Pancreas (tissue), 10 donors: Measurements from ENCODE around the gene DMC1. TPM values are rescaled to one million over a fixed set of nuclear protein-coding genes. Genes with fewer than 3 reads are reported as not detected.

Source experiments
- ATAC-seq, 4 donors: fragments of 200-7000 bp; cut with Tn5 transposase; one replicate each; pipeline versions ENCODE4 v1.8.0 to v1.9.1; 2020; ENCODE audit warnings: mild to moderate bottlenecking in 4 of 4, moderate library complexity in 4 of 4
- DNase-seq, 6 donors: peaks; one replicate each; pipeline ENCODE4 v3.0.0-alpha.2; 2020
- FAIRE-seq: peaks from 2 replicates; lab custom pipeline; 2012; peaks lifted over from hg19 to GRCh38; lab: Jason Lieb, UNC
- H3K27ac ChIP-seq, 4 donors: fragments of 200-600 bp; sonication (generic); 1 replicate in 3 of 4; 2 replicates in 1 of 4; pipeline versions ENCODE4 v1.5.0 to v1.8.0; 2020
- H3K27me3 ChIP-seq, 4 donors: fragments of 200-600 bp; one replicate each; pipeline ENCODE4 v1.8.0; 2021
- H3K36me3 ChIP-seq, 3 donors: fragments of 200-600 bp; sonication (generic) in 1 of 3; one replicate each; pipeline versions ENCODE4 v1.5.0 to v1.8.0; 2020 to 2021
- H3K4me1 ChIP-seq, 3 donors: fragments of 200-600 bp; one replicate each; pipeline ENCODE4 v1.8.0; 2021
- H3K4me3 ChIP-seq, 4 donors: fragments of 200-600 bp; sonication (generic) in 2 of 4; one replicate each; pipeline versions ENCODE4 v1.5.0 to v1.8.0; 2020 to 2021
- H3K9me3 ChIP-seq, 4 donors: fragments of 200-600 bp; one replicate each; pipeline ENCODE4 v1.8.0; 2021
- WGBS, 2 donors: extraction: QIAGEN DNeasy Blood & Tissue Kit; methylation state at CpG; one replicate each; pipeline ENCODE4 v1.1.7; 2013; 5-methylcytosine and 5-hydroxymethylcytosine counted together
- intact Hi-C, 3 donors: fragments of 100-400 bp; cut with DNase I; formaldehyde crosslinking; loops; one replicate each; pipeline versions ENCODE4 v1.11.1 to v1.14.2; 2022
- polyA plus RNA-seq, 2 donors: library from polyadenylated mRNA; stranded (reverse); fragments of 200-250 nt; gene quantifications; one replicate each; pipeline ENCODE4 v1.2.3, GENCODE V29; 2013
- total RNA-seq, 6 donors: library from RNA; stranded (reverse); fragmentation: NEBNext Ultra II Directional in 4 of 6; extraction: Animal tissue kit (Norgen Biotek cat#: 25700) in 4 of 6; gene quantifications; one replicate each; pipeline versions ENCODE4 v1.2.1 to v1.2.4, GENCODE V29; 2021 to 2023
- TF ChIP-seq, protein P1 (sequence below), 4 donors: fragments of 200-600 bp; sonication (generic) in 3 of 4; IDR thresholded peaks; one replicate each; pipeline versions ENCODE4 v1.5.0 to v1.8.0; 2021; ENCODE audit warnings: antibody characterized with exemption in 4 of 4
- donor health status: healthy with polysubstance abuse.
- donor health status: DM: no; HTN: no; CAD: no; lungs with moderate emphysema.
- donor health status: DM: no; HTN: no; CAD: no.
- donor health status: control.
- donor health status: control.
- donor health status: Bipolar disorder and iron deficiency.
- donor health status: DM: yes; HTN: yes; CAD: no.
- donor health status: DM: no; HTN: no; CAD: no.
- donor health status: DM: no; HTN: no; CAD: no.
- donor health status: DM: yes; HTN: yes; CAD: no.

DMC1 gene
- total and polyA plus RNA-seq, 8 donors: 0.14 to 0.28 (median 0.22) TPM; not detected in 4

DNA sequence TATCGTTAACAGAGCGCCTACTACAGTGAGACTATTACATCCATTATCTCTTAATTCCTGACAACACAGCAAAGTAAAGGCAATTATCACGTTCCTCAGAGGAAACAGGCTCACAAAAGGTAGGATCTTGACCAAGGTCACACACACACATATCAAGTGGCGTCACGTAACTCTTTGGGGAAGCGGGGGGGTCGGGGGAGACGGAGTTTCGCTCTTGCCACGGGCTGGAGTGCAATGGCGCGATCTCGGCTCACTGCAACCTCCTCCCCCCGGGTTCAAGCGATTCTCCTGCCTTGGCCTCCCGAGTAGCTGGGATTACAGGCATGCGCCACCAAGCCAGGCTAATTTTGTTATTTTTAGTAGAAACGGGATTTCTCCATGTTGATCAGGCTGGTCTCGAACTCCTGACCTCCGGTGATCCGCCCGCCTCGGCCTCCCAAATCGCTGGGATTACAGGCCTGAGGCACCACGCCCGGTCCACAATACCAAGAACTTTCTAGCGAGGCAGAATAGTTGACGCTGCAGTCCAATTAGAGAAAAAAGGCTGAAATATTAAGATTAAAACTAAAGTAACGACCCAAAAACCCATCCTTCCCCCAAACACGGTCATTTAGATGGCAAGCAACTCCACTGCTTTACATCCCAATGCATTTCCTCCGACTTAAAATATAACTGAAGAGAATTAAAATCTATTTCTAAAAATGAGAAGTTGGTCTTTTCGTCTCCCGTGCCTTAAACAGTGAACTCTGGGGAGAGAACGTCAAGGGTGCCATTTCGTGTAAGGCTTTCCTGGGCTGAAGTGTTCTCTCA, 65.0 kb downstream of the DMC1 start:
- Histone ChIP-seq H3K4me1 (peaks cover 21 to 29% (median 29%) of the 10 kb centered on the region in 3 donors), H3K4me3 (peak overlapping the region; percentile 62 to 74 (median 70)), H3K27ac (peak overlapping the region; percentile 98 to 100 (median 99)), H3K9me3 (no peaks in the 10 kb centered on the region), H3K36me3 (peaks cover 3 to 14% (median 4%) of the 10 kb centered on the region in 3 donors), H3K27me3 (no peaks in the 10 kb centered on the region)
- peak; percentile 24 to 50 (median 34) for ATAC-seq
- FAIRE-seq: no peak
- intact Hi-C loops: no loop called here
- TF ChIP-seq, protein P1, sequence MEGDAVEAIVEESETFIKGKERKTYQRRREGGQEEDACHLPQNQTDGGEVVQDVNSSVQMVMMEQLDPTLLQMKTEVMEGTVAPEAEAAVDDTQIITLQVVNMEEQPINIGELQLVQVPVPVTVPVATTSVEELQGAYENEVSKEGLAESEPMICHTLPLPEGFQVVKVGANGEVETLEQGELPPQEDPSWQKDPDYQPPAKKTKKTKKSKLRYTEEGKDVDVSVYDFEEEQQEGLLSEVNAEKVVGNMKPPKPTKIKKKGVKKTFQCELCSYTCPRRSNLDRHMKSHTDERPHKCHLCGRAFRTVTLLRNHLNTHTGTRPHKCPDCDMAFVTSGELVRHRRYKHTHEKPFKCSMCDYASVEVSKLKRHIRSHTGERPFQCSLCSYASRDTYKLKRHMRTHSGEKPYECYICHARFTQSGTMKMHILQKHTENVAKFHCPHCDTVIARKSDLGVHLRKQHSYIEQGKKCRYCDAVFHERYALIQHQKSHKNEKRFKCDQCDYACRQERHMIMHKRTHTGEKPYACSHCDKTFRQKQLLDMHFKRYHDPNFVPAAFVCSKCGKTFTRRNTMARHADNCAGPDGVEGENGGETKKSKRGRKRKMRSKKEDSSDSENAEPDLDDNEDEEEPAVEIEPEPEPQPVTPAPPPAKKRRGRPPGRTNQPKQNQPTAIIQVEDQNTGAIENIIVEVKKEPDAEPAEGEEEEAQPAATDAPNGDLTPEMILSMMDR (IDR thresholded peaks at IDR 0.05): no peak
- WGBS, 2 donors: 1% methylated on average over 35 of the region's 35 CpGs
- peak; percentile 61 to 72 (median 67) for DNase-seq

DNA sequence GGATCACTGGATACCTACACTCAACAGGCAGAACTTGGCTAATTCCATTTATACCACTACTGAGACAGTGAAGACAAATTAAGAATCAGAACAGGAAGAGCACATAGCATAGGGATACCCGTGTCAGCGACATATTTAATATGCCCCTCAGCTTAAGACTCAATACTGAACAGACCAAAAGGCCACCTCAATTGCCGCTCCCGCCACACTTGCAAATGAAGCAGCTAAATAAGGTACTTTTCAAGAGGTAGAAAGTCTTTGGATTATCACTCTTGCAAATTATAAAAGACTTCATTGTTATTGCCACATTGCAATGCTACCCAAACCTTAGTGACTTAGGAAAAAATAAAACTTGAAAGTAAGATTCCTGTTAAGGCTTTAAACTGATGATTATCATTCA, 67.0 kb downstream of the DMC1 start:
- peak overlapping the region in 1 of 4 donors; percentile 100 for H3K27ac ChIP-seq
- FAIRE-seq: no peak
- no peak for DNase-seq
- peak overlapping the region in 2 of 4 donors; percentile 62 to 73 for H3K4me3 ChIP-seq
- no peak for ATAC-seq
- H3K27me3 ChIP-seq: no peaks in the 10 kb centered on the region
- H3K4me1 ChIP-seq: peaks cover 25 to 33% (median 32%) of the 10 kb centered on the region in 3 donors
- TF ChIP-seq, protein P1 (IDR thresholded peaks at IDR 0.05): no peak
- no peaks in the 10 kb centered on the region for H3K9me3 ChIP-seq
- intact Hi-C loops: no loop called here
- 9 to 19% methylated on average over 4 of the region's 4 CpGs for WGBS, 2 donors
- peaks cover 11 to 33% (median 17%) of the 10 kb centered on the region in 3 donors for H3K36me3 ChIP-seq

DNA sequence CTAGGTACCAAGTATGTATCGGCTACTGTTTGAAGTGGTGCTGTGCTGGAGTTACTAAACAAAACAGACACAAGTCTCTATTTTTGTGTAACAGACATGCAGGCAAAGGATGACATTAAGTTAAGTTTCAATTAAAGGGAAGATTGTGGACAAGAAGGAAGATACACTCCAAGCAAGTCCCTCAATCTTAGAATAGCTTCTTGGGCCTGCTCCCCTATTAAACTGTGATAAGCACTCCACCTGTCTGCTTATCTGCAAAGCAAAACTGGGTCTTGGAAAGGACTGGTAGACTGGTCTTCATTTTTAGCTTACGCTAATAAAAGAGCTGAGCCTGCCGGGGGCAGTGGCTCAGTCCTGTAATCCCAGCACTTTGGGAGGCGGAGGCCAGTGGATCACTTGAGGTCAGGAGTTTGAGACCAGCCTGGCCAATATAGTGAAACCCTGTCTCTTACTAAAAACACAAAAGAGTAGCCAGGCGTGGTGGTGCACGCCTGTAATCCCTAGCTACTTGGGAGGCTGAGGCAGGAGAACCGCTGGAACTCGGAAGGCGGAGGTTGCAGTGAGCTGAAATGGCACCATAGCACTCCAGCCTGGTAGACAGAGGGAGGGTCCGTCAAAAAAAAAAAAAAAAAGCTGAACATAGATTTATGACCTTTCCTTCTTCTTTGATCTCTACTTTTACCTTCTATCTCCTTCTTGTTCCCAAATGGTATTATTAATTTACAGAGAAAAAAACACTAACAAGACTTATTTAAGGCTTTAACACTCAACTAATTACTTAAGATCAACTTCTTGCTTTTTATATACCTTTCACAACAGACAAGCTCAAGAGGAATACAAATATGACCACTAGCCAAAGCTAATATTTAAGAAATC, 67.9 kb downstream of the DMC1 start:
- H3K4me1 ChIP-seq: peaks cover 25 to 33% (median 32%) of the 10 kb centered on the region in 3 donors
- ATAC-seq (no peak), DNase-seq (no peak), FAIRE-seq (no peak)
- peak overlapping the region in 2 of 4 donors; percentile 62 to 73 for H3K4me3 ChIP-seq
- intact Hi-C loops: no loop called here
- no peaks in the 10 kb centered on the region for H3K9me3 ChIP-seq
- TF ChIP-seq, protein P1 (IDR thresholded peaks at IDR 0.05): no peak
- H3K27ac ChIP-seq: no peak overlapping the region
- WGBS, 2 donors: 72 to 81% methylated on average over 10 of the region's 10 CpGs
- H3K36me3 ChIP-seq: peaks cover 15 to 43% (median 26%) of the 10 kb centered on the region in 3 donors
- H3K27me3 ChIP-seq: no peaks in the 10 kb centered on the region

DNA sequence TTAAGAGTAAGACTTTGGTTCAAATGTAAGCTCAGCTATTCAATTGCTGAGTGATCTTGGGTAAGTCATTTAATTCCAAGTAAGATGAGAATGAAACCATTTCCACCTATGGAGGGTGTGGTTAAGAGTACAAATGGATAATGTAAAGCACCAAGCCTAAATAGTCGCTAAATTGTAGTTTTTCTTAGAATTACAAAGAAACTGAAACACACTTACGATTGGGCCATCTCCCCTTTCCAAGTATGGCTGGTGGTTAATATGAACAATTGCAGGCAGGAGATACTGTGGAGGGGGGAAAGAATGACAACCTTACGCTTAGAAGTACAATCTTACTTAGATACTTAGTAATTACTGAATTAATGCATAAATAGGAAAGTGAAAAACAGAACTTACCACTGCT, 72.1 kb downstream of the DMC1 start:
- no peaks in the 10 kb centered on the region for H3K27me3 ChIP-seq
- H3K36me3 ChIP-seq: peaks cover 31 to 83% (median 62%) of the 10 kb centered on the region in 3 donors
- H3K9me3 ChIP-seq: no peaks in the 10 kb centered on the region
- ATAC-seq (no peak), FAIRE-seq (no peak), DNase-seq (no peak)
- H3K4me3 ChIP-seq: no peak overlapping the region
- 92 to 95% methylated on average over 3 of the region's 3 CpGs for WGBS, 2 donors
- H3K27ac ChIP-seq: no peak overlapping the region
- peaks cover 10 to 21% (median 19%) of the 10 kb centered on the region in 3 donors for H3K4me1 ChIP-seq
- intact Hi-C loops: no loop called here
- TF ChIP-seq, protein P1 (IDR thresholded peaks at IDR 0.05): no peak
